ENCODE measurements around the gene ST6GALNAC2. TPM values are rescaled to one million over a fixed set of nuclear protein-coding genes. Genes with fewer than 3 reads are reported as not detected.

Gene ST6GALNAC2
- 1 to 10 TPM; 3.3 to 3.6 TPM for total RNA-seq
- 1 to 10 TPM in 1 of 2 donors, under 1 TPM in 1; 0.95 to 2.4 TPM for polyA plus RNA-seq

GRCh38 chr17:76585649-76586593, at the start of gene ST6GALNAC2:
Gene ST6GALNAC2, minus strand, starts transcription at chr17:76585860. Its CDS starts 52 bp downstream, at chr17:76585808.
- peaks cover 12% of the 10 kb centered on the region for H3K27me3 ChIP-seq (ENCODE audit: insufficient read depth, low read length)
- H3K4me1 ChIP-seq (ENCODE audit: insufficient read depth, low read length): peaks cover 16% of the 10 kb centered on the region
- H3K36me3 ChIP-seq (ENCODE audit: insufficient read depth, low read length): no peaks in the 10 kb centered on the region
- no peak within 1 kb of the TSS for H3K27ac ChIP-seq (ENCODE audit: low read depth, low read length)
- peak in 4 of 5 donors; percentile 34 to 58 (median 50) for DNase-seq
- no peaks in the 10 kb centered on the region for H3K36me3 Mint-ChIP-seq
- H3K9me3 Mint-ChIP-seq: peaks cover 0 to 4% (median 2%) of the 10 kb centered on the region in 8 donors
- intact Hi-C loops (cut with micrococcal nuclease): loop anchor here (1.0 to 2.0 kb wide), 2 partner anchors 27 to 63 kb away; no protein-coding TSS in a partner anchor
- H3K4me3 Mint-ChIP-seq: peak within 1 kb of the TSS; percentile 74 to 83 (median 79)
- H3K27ac Mint-ChIP-seq: peak within 1 kb of the TSS in 2 of 7 donors; percentile 8 to 18
- peaks cover 5 to 25% (median 11%) of the 10 kb centered on the region in 4 donors for H3K4me1 Mint-ChIP-seq
- ChIA-PET POLR2A (ENCODE audit: partially characterized antibody) (interaction anchor here (0.5 to 4.5 kb wide), 12 partner anchors 8 to 1566 kb away, joined by 3 to 76 read pairs (median 4); partner anchors contain the start of gene MFSD11), CTCF (ENCODE audit: partially characterized antibody) (interaction anchor here (0.9 to 4.8 kb wide), 12 partner anchors 19 to 128 kb away, joined by 3 to 67 read pairs (median 4); no protein-coding TSS in a partner anchor)
- H3K4me3 ChIP-seq (ENCODE audit: low read length in 2 of 2): peak within 1 kb of the TSS in 1 of 2 donors; percentile 52
- H3K27me3 Mint-ChIP-seq: peaks cover 25 to 29% of the 10 kb centered on the region in 2 donors
- no peaks in the 10 kb centered on the region for H3K9me3 ChIP-seq (ENCODE audit: control insufficient read depth in 1 of 2, low read length in 2 of 2)

- Histone ChIP-seq H3K4me1 (ENCODE audit: insufficient read depth, low read length) (peaks cover 3% of the 10 kb centered on the region), H3K9me3 (ENCODE audit: control insufficient read depth in 1 of 2, low read length in 2 of 2) (no peaks in the 10 kb centered on the region), H3K27ac (ENCODE audit: low read depth, low read length) (no peak overlapping the region), H3K27me3 (ENCODE audit: insufficient read depth, low read length) (no peaks in the 10 kb centered on the region), H3K4me3 (ENCODE audit: low read length in 2 of 2) (no peak overlapping the region), H3K36me3 (ENCODE audit: insufficient read depth, low read length) (no peaks in the 10 kb centered on the region)
- peaks cover 0 to 1% of the 10 kb centered on the region in 2 donors for H3K27me3 Mint-ChIP-seq
- ChIA-PET POLR2A (ENCODE audit: partially characterized antibody) (interaction anchor here (1.6 kb wide), 1 partner anchor 9 kb away, joined by 7 read pairs; the partner anchor contains the start of gene ST6GALNAC1), CTCF (ENCODE audit: partially characterized antibody) (interaction anchor here (1.1 to 3.2 kb wide), 3 partner anchors 10 to 73 kb away, joined by 3 to 14 read pairs (median 11); no protein-coding TSS in a partner anchor)
- H3K4me3 Mint-ChIP-seq: no peak overlapping the region
- H3K36me3 Mint-ChIP-seq: peaks cover 1 to 15% of the 10 kb centered on the region in 2 donors
- intact Hi-C loops (cut with micrococcal nuclease): no loop called here
- no peak for DNase-seq
- no peaks in the 10 kb centered on the region for H3K9me3 Mint-ChIP-seq
- peaks cover 2 to 15% (median 5%) of the 10 kb centered on the region in 4 donors for H3K4me1 Mint-ChIP-seq
- no peak overlapping the region for H3K27ac Mint-ChIP-seq
These were observed 49.4 kb upstream of the ST6GALNAC2 start for GRCh38 chr17:76635039-76635438.

- peak overlapping the region in 2 of 7 donors; percentile 34 to 42 for H3K27ac Mint-ChIP-seq
- Histone ChIP-seq H3K4me1 (ENCODE audit: insufficient read depth, low read length) (no peaks in the 10 kb centered on the region), H3K27ac (ENCODE audit: low read depth, low read length) (no peak overlapping the region), H3K27me3 (ENCODE audit: insufficient read depth, low read length) (no peaks in the 10 kb centered on the region), H3K9me3 (ENCODE audit: control insufficient read depth in 1 of 2, low read length in 2 of 2) (no peaks in the 10 kb centered on the region), H3K4me3 (ENCODE audit: low read length in 2 of 2) (no peak overlapping the region), H3K36me3 (ENCODE audit: insufficient read depth, low read length) (no peaks in the 10 kb centered on the region)
- no peaks in the 10 kb centered on the region for H3K9me3 Mint-ChIP-seq
- ChIA-PET CTCF (ENCODE audit: partially characterized antibody) (interaction anchor here (2.9 to 3.2 kb wide), 2 partner anchors 9 to 47 kb away, joined by 11 to 14 read pairs; no protein-coding TSS in a partner anchor), POLR2A (ENCODE audit: partially characterized antibody) (interaction anchor here (1.2 to 1.6 kb wide), 3 partner anchors 8 to 38 kb away, joined by 3 to 7 read pairs (median 3); partner anchors contain the start of gene ST6GALNAC1)
- intact Hi-C loops (cut with micrococcal nuclease): no loop called here
- no peak for DNase-seq
- peaks cover under 1 to 15% (median 4%) of the 10 kb centered on the region in 4 donors for H3K4me1 Mint-ChIP-seq
- H3K27me3 Mint-ChIP-seq: peaks cover 0 to 1% of the 10 kb centered on the region in 2 donors
- no peak overlapping the region for H3K4me3 Mint-ChIP-seq
- peaks cover 3 to 20% of the 10 kb centered on the region in 2 donors for H3K36me3 Mint-ChIP-seq
These were observed 48.1 kb upstream of the ST6GALNAC2 start for GRCh38 chr17:76633628-76634328.

GRCh38 chr17:76631821-76632565, 46.3 kb upstream of the ST6GALNAC2 start:
- Mint-ChIP-seq H3K27ac (peak overlapping the region in 3 of 7 donors; percentile 19 to 81 (median 63)), H3K9me3 (no peaks in the 10 kb centered on the region), H3K27me3 (peaks cover 0 to 1% of the 10 kb centered on the region in 2 donors), H3K36me3 (peaks cover 6 to 14% of the 10 kb centered on the region in 2 donors), H3K4me1 (peaks cover 0 to 14% (median 2%) of the 10 kb centered on the region in 4 donors), H3K4me3 (peak overlapping the region in 1 of 8 donors; percentile 50)
- CTCF ChIA-PET (ENCODE audit: partially characterized antibody): interaction anchor here (0.7 to 2.0 kb wide), 5 partner anchors 8 to 109 kb away, joined by 3 to 5 read pairs (median 3); no protein-coding TSS in a partner anchor
- H3K36me3 ChIP-seq (ENCODE audit: insufficient read depth, low read length): no peaks in the 10 kb centered on the region
- H3K27me3 ChIP-seq (ENCODE audit: insufficient read depth, low read length): no peaks in the 10 kb centered on the region
- peak in 2 of 5 donors; percentile 26 to 27 for DNase-seq
- no peaks in the 10 kb centered on the region for H3K9me3 ChIP-seq (ENCODE audit: control insufficient read depth in 1 of 2, low read length in 2 of 2)
- H3K27ac ChIP-seq (ENCODE audit: low read depth, low read length): no peak overlapping the region
- POLR2A ChIA-PET (ENCODE audit: partially characterized antibody): no interaction called here
- H3K4me1 ChIP-seq (ENCODE audit: insufficient read depth, low read length): no peaks in the 10 kb centered on the region
- intact Hi-C loops (cut with micrococcal nuclease): no loop called here
- H3K4me3 ChIP-seq (ENCODE audit: low read length in 2 of 2): no peak overlapping the region

GRCh38 chr17:76630151-76630550, 44.5 kb upstream of the ST6GALNAC2 start:
- no peak overlapping the region for H3K4me3 ChIP-seq (ENCODE audit: low read length in 2 of 2)
- no peaks in the 10 kb centered on the region for H3K4me1 ChIP-seq (ENCODE audit: insufficient read depth, low read length)
- H3K36me3 Mint-ChIP-seq: peaks cover 9 to 19% of the 10 kb centered on the region in 2 donors
- CTCF ChIA-PET (ENCODE audit: partially characterized antibody): interaction anchor here (0.8 to 1.3 kb wide), 2 partner anchors 18 to 51 kb away, joined by 3 read pairs; no protein-coding TSS in a partner anchor
- no peak overlapping the region for H3K27ac ChIP-seq (ENCODE audit: low read depth, low read length)
- peaks cover 0 to 1% of the 10 kb centered on the region in 2 donors for H3K27me3 Mint-ChIP-seq
- intact Hi-C loops (cut with micrococcal nuclease): no loop called here
- peaks cover 0 to 14% (median 2%) of the 10 kb centered on the region in 4 donors for H3K4me1 Mint-ChIP-seq
- DNase-seq: no peak
- POLR2A ChIA-PET (ENCODE audit: partially characterized antibody): interaction anchor here (1.0 kb wide), 1 partner anchor 28 kb away, joined by 4 read pairs; no protein-coding TSS in a partner anchor
- peaks cover 5% of the 10 kb centered on the region for H3K36me3 ChIP-seq (ENCODE audit: insufficient read depth, low read length)
- no peaks in the 10 kb centered on the region for H3K9me3 Mint-ChIP-seq
- H3K27ac Mint-ChIP-seq: no peak overlapping the region
- no peak overlapping the region for H3K4me3 Mint-ChIP-seq
- no peaks in the 10 kb centered on the region for H3K9me3 ChIP-seq (ENCODE audit: control insufficient read depth in 1 of 2, low read length in 2 of 2)
- H3K27me3 ChIP-seq (ENCODE audit: insufficient read depth, low read length): no peaks in the 10 kb centered on the region

- no peaks in the 10 kb centered on the region for H3K9me3 Mint-ChIP-seq
These were observed 41.9 kb upstream of the ST6GALNAC2 start for GRCh38 chr17:76627510-76627909.

More at GRCh38 chr17:76627510-76627909, 41.9 kb upstream of the ST6GALNAC2 start:
- Histone ChIP-seq H3K36me3 (ENCODE audit: insufficient read depth, low read length) (peaks cover 5% of the 10 kb centered on the region), H3K4me1 (ENCODE audit: insufficient read depth, low read length) (peaks cover 4% of the 10 kb centered on the region), H3K9me3 (ENCODE audit: control insufficient read depth in 1 of 2, low read length in 2 of 2) (no peaks in the 10 kb centered on the region), H3K4me3 (ENCODE audit: low read length in 2 of 2) (no peak overlapping the region), H3K27ac (ENCODE audit: low read depth, low read length) (no peak overlapping the region), H3K27me3 (ENCODE audit: insufficient read depth, low read length) (no peaks in the 10 kb centered on the region)
- CTCF ChIA-PET (ENCODE audit: partially characterized antibody): interaction anchor here (1.1 to 8.1 kb wide), 4 partner anchors 10 to 106 kb away, joined by 3 to 126 read pairs (median 5); no protein-coding TSS in a partner anchor
- no peak for DNase-seq
- intact Hi-C loops (cut with micrococcal nuclease): no loop called here
- POLR2A ChIA-PET (ENCODE audit: partially characterized antibody): interaction anchor here (1.1 kb wide), 1 partner anchor 44 kb away, joined by 3 read pairs; no protein-coding TSS in a partner anchor
- Mint-ChIP-seq H3K4me1 (peaks cover 0 to 14% (median 5%) of the 10 kb centered on the region in 4 donors), H3K4me3 (no peak overlapping the region), H3K27ac (peak overlapping the region in 1 of 7 donors; percentile 53), H3K27me3 (no peaks in the 10 kb centered on the region), H3K36me3 (peaks cover 7 to 13% of the 10 kb centered on the region in 2 donors)
